Measurements from ENCODE around the gene TLX2. TPM values are rescaled to one million over a fixed set of nuclear protein-coding genes. Genes with fewer than 3 reads are reported as not detected.

TLX2 gene
- total and polyA plus RNA-seq, 2 of the 13 experiments (the other 11 are each of a cell fraction or from before 2014, with no cell fraction given) = 0.05 to 0.20 TPM

DNA sequence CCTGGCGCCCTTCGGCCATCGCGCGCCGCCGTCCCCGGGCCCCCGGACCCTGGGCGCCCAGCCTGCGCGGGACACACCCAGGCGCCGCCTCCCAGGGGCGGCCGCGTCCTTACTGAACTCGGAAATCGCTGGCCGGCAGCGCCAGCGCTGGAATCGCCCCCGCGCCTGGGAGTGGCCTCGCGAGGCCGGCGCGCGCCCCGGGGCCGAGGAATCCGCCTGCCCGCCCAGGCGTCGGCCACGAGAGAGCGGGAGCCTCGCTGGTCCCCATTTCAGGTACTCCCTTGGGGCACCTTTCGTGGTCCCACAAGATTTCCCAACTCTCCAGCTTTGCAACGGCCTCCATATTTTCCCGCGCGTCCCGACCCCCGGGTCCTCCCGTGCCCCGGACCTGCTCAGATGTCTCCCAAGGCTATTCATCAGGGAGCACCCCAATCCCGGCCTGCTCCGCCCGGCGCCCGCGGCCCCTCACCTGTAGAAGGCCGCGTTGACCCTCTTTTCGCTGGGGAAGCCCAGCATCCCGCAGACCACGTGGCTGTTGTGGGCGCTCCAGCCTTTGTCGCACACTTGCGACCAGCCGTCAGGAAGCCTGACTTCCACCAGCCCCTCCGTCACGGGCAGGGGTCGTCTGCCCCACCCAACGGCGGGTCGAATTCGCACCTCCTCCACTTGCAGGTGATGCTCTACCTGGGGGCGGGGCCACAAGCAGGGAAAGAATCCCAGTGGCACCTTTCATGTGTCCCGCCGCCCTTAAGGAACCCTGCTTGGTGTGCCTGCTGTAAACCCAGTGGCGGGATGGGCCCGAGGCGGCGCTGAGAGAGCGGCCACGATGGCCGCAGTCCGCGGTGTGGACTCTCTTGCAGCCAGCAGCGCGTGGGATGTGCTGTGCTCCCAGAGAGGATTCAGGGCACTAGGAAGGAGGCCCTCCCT is 34.9 kb downstream of the TLX2 start (continued):
- TF ChIP-seq, protein P1, sequence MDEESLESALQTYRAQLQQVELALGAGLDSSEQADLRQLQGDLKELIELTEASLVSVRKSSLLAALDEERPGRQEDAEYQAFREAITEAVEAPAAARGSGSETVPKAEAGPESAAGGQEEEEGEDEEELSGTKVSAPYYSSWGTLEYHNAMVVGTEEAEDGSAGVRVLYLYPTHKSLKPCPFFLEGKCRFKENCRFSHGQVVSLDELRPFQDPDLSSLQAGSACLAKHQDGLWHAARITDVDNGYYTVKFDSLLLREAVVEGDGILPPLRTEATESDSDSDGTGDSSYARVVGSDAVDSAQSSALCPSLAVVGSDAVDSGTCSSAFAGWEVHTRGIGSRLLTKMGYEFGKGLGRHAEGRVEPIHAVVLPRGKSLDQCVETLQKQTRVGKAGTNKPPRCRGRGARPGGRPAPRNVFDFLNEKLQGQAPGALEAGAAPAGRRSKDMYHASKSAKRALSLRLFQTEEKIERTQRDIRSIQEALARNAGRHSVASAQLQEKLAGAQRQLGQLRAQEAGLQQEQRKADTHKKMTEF (CRISPR knock-in tag; IDR thresholded peaks at IDR 0.05) = 0 out of 2 replicates have a peak, but pooled peaks have one; percentile 20
- no peak for TF ChIP-seq MZF1 (CRISPR knock-in tag; IDR thresholded peaks at IDR 0.05; ENCODE audit: borderline replicate concordance)
- peak; percentile 68; the same call in 1 of the 2 replicates for TF ChIP-seq SAP130 (CRISPR knock-in tag; IDR thresholded peaks at IDR 0.05; ENCODE audit: low read depth)
- TF ChIP-seq, protein P2, sequence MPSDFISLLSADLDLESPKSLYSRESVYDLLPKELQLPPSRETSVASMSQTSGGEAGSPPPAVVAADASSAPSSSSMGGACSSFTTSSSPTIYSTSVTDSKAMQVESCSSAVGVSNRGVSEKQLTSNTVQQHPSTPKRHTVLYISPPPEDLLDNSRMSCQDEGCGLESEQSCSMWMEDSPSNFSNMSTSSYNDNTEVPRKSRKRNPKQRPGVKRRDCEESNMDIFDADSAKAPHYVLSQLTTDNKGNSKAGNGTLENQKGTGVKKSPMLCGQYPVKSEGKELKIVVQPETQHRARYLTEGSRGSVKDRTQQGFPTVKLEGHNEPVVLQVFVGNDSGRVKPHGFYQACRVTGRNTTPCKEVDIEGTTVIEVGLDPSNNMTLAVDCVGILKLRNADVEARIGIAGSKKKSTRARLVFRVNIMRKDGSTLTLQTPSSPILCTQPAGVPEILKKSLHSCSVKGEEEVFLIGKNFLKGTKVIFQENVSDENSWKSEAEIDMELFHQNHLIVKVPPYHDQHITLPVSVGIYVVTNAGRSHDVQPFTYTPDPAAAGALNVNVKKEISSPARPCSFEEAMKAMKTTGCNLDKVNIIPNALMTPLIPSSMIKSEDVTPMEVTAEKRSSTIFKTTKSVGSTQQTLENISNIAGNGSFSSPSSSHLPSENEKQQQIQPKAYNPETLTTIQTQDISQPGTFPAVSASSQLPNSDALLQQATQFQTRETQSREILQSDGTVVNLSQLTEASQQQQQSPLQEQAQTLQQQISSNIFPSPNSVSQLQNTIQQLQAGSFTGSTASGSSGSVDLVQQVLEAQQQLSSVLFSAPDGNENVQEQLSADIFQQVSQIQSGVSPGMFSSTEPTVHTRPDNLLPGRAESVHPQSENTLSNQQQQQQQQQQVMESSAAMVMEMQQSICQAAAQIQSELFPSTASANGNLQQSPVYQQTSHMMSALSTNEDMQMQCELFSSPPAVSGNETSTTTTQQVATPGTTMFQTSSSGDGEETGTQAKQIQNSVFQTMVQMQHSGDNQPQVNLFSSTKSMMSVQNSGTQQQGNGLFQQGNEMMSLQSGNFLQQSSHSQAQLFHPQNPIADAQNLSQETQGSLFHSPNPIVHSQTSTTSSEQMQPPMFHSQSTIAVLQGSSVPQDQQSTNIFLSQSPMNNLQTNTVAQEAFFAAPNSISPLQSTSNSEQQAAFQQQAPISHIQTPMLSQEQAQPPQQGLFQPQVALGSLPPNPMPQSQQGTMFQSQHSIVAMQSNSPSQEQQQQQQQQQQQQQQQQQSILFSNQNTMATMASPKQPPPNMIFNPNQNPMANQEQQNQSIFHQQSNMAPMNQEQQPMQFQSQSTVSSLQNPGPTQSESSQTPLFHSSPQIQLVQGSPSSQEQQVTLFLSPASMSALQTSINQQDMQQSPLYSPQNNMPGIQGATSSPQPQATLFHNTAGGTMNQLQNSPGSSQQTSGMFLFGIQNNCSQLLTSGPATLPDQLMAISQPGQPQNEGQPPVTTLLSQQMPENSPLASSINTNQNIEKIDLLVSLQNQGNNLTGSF (CRISPR knock-in tag; IDR thresholded peaks at IDR 0.05) = 0 out of 2 replicates have a peak, but pooled peaks have one; percentile 32
- TF ChIP-seq, protein P3, sequence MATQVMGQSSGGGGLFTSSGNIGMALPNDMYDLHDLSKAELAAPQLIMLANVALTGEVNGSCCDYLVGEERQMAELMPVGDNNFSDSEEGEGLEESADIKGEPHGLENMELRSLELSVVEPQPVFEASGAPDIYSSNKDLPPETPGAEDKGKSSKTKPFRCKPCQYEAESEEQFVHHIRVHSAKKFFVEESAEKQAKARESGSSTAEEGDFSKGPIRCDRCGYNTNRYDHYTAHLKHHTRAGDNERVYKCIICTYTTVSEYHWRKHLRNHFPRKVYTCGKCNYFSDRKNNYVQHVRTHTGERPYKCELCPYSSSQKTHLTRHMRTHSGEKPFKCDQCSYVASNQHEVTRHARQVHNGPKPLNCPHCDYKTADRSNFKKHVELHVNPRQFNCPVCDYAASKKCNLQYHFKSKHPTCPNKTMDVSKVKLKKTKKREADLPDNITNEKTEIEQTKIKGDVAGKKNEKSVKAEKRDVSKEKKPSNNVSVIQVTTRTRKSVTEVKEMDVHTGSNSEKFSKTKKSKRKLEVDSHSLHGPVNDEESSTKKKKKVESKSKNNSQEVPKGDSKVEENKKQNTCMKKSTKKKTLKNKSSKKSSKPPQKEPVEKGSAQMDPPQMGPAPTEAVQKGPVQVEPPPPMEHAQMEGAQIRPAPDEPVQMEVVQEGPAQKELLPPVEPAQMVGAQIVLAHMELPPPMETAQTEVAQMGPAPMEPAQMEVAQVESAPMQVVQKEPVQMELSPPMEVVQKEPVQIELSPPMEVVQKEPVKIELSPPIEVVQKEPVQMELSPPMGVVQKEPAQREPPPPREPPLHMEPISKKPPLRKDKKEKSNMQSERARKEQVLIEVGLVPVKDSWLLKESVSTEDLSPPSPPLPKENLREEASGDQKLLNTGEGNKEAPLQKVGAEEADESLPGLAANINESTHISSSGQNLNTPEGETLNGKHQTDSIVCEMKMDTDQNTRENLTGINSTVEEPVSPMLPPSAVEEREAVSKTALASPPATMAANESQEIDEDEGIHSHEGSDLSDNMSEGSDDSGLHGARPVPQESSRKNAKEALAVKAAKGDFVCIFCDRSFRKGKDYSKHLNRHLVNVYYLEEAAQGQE (IDR thresholded peaks at IDR 0.05; ENCODE audit: borderline replicate concordance in 1 of 2, low read depth in 1 of 2, low read length in 2 of 2) = no peak
- TF ChIP-seq HES4 (CRISPR knock-in tag; IDR thresholded peaks at IDR 0.05; ENCODE audit: borderline replicate concordance) = no peak
- TF ChIP-seq TOE1 (CRISPR knock-in tag; IDR thresholded peaks at IDR 0.05) = no peak
- TF ChIP-seq CCDC6 (CRISPR knock-in tag; IDR thresholded peaks at IDR 0.05) = peak; percentile 37; the same call in 1 of the 2 replicates
- TF ChIP-seq, protein P4, sequence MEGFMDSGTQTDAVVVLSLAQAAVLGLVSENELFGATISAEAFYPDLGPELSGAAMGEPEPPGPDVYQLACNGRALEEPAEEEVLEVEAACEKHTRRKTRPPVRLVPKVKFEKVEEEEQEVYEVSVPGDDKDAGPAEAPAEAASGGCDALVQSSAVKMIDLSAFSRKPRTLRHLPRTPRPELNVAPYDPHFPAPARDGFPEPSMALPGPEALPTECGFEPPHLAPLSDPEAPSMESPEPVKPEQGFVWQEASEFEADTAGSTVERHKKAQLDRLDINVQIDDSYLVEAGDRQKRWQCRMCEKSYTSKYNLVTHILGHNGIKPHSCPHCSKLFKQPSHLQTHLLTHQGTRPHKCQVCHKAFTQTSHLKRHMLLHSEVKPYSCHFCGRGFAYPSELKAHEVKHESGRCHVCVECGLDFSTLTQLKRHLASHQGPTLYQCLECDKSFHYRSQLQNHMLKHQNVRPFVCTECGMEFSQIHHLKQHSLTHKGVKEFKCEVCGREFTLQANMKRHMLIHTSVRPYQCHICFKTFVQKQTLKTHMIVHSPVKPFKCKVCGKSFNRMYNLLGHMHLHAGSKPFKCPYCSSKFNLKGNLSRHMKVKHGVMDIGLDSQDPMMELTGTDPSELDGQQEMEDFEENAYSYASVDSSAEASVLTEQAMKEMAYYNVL (CRISPR knock-in tag; IDR thresholded peaks at IDR 0.05; ENCODE audit: borderline replicate concordance) = no peak
- peak; percentile 71 for TF ChIP-seq RBFOX2 (IDR thresholded peaks at IDR 0.05; ENCODE audit: low read depth, low read length)
- peak; percentile 42; the same call in 1 of the 2 replicates for TF ChIP-seq TBX2 (CRISPR knock-in tag; IDR thresholded peaks at IDR 0.05; ENCODE audit: borderline replicate concordance)
- no peak for TF ChIP-seq ZFP90 (CRISPR knock-in tag; IDR thresholded peaks at IDR 0.05; ENCODE audit: borderline replicate concordance)
- TF ChIP-seq ZNF75D (CRISPR knock-in tag; IDR thresholded peaks at IDR 0.05; ENCODE audit: borderline replicate concordance) = no peak
- TF ChIP-seq NFE2L2 (IDR thresholded peaks at IDR 0.05; ENCODE audit: low read length) = no peak

All from HepG2 (cell line).